ENCODE results near the gene KIF15.
A peak's percentile ranks its signal among the peaks of the same experiment; 100 is the strongest.
"Not testable (repeated sequence)": the region's sequence is repeated elsewhere in the genome, so short reads cannot be mapped to it uniquely, and the experiment has no call there.

The KIF15 gene

DNA sequence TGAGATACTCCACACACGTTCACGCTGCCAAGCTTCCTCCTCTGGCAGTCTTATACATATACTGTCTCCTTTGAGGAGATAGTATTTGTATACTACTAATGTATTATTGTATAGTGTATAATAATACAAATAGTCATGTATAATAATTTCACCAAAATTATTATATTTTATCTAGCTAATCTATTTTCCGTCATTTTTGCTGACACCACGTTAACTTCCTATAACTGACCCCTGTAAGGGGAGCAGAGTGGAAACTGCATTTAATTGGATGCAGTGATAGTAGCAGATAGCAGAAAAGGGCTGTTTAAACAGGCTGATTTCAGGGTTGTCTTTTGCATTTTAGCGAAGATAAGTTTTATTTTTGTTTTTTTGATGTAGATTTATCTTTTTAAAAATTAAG, 69.6 kb downstream of the KIF15 start:
- no peak for DNase-seq

DNA sequence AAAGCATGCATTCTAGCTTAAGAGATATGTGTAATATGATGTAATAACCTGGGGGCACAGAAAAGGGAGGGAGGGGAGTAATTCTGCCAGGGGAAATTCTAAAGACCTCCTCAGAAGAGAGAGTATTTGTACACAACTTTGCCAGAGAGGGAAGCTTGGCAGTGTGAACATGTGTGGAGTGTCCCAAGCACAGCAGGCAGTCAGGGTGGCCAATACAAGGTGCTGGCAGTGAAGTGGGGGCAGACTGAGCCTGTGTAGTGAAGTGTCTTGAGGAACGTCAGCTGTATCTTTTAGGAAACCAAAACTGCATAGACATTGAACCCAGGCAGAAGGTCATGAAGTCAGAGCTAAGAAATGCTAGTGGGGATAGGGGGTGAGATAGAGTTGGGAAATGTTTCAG, 70.4 kb downstream of the KIF15 start:
- DNase-seq, result no peak

DNA sequence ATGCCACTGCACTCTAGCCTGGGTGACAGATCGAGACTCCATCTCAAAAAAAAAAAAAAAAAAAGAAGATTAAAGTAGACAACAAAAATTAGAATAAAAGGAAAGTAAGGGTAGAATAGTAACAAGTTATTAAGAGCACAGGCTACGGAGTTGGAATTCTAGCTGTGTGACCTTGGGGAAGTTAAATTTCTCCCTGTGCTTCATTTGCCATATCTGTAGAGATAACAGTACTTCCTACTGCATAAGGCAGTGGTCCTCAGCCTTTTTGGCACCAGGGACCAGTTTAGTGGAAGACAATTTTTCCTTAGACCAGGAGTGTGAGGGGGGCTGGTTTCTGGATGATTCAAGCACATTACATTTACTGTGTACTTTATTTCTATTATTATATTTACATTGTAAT, 71.4 kb downstream of the KIF15 start:
- DNase-seq, result no peak

DNA sequence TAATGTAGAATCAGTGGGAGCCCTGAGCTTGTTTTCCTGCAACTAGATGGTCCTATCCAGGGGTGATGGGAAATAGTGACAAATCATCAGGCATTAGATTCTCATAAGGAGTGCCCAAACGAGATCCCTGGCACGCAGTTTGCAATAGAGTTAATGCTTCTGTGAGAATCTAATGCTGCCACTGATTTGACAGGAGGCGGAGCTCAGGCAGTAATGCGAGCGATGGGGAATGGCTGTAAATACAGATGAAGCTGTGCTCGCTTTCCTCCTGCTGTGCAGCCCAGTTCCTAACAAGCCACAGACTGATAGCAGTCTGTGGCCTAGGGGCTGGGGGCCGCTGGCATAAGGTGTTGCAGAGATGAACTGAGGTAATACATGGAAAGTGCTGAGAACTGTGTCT, 71.8 kb downstream of the KIF15 start:
- no peak for DNase-seq

DNA sequence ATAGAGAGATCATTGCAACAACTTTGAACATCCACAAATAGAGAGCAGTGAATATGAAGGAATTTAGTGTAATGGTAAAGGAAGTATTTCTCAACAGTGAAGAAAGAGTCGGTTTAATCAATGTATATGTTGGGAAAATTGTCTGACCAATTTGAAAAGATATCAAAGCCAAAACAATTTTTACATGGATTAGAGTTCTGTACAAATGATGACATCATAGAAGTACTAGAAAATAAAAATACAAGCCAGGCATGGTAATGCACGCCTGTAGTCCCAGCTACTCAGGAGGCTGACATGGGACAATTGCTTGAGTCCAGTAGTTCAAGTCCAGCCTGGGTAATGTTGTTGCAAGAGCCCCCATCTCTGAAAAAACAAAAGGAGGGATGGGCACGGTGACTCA, 74.1 kb downstream of the KIF15 start:
- no peak for DNase-seq

DNA sequence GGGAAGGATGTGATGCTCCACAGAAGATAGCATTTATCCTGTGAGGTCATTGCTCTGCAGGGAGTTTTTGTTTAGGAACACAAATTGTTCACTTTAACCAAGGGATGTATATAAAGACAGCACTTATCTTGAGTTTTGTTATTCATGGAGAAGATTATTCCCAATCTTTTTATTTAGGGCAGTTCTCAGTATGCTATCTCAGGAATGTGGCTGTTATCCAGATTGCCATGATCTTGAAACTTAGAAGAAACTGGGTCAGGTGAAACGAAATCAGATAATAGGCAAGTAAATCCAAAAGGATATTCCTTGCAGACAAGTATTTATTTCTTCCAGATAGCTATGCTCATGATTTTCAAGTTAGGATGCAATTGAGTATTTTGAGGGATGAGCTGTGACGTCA, 80.8 kb downstream of the KIF15 start:
- no peak for DNase-seq

DNA sequence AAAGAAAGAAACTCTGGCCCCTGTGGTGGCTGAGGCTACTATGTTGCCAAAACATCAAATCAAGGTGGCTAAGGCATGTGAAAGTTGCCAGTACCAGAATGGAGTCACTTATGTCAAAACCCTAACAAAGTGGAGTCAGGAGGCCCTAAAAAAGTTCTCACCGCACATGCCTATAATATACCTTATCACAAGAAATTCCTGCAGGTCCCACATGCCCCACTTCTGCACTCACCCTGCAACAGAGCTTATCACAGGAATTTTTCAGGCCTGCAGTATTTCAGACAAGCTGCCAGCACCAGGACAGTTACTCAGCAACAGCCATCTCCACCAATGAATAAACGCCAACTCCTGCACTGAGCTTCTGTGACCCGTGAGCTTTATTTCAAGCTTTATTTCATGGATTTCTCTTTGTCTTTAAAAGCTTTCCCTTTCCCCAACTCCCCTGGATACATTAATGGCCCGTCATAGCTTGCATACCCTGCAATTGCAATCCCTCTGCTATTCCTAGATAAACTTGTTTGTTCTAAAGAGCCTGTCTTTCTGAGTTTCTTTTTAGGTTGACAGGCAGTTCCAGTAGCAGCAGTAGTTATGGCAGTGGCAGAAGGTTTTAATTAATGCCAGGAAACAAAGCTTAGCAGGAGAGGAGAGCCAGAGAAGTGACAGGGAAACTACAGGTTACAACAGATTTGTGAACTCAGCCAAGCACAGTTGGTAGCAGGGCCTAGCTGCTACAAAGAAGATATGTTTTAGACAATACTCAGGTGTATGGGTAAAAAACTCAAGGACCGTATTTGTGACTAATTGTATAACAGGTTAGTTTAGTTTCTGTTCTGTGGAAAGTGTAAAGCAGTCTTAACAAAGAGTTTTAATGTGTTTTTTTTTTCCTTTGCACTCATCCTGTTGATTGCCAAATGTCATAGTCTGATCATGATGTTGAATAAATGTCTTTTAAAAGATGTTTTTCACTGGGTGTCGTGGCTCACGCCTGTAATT, 84.2 kb downstream of the KIF15 start:
- DNase-seq, result no peak

DNA sequence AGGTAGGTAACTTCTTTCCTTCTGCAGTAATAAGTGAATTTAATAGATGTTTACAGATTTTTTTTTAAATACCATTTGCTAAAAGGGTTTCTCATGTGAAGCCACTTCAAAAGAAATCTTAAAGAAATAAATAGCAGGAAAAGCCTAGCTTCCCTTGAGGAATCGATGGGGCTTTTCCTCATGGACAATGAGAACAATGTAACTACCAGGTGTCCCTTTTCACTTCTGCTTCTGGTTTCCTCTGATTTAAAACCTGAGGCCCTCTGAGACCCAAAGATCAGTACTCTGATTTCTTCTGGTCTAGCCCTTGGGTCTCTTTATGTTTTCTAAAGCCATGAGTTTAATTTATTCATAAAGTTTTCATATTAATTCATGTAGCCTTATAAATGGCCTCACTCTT, 87.0 kb downstream of the KIF15 start:
- no peak for DNase-seq

DNA sequence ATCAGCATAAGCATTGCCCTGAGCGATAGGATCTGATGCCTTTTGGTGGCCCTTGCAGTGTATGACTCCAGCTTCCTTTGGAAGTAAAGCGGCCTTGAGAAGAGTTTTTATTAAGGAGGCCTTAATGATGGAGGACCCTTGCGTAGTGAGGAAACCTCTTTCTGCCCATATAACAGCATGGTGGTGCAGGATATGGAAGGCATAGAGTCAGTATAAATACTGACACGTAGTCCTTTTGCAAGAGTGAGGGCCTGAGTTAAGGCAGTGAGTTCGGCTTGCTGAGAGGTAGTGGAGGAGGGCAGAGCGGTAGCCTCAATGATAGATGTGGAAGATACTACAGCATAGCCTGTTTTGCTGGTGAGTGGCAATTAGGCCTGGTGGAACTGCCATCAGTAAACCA, 95.1 kb downstream of the KIF15 start:
- not testable (repeated sequence) for DNase-seq

DNA sequence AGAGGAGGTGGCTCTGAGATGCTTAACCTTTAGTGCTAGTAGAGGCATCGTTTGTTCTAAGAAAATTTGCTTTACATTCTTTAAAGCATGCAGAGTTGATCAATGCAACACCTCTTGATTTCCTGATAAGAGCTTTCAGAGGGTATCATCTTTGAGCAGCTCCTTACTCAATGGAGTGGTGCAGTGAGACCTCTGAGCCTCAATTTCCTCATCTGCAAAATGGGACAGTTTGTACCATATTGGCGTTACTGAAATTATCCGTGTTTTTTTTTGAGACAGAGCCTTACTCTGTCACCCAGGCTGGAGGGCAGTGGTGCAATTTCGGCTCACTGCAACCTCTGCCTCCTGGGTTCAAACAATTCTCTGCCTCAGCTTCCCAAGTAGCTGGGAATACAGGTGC, 98.5 kb downstream of the KIF15 start:
- DNase-seq, result no peak

DNA sequence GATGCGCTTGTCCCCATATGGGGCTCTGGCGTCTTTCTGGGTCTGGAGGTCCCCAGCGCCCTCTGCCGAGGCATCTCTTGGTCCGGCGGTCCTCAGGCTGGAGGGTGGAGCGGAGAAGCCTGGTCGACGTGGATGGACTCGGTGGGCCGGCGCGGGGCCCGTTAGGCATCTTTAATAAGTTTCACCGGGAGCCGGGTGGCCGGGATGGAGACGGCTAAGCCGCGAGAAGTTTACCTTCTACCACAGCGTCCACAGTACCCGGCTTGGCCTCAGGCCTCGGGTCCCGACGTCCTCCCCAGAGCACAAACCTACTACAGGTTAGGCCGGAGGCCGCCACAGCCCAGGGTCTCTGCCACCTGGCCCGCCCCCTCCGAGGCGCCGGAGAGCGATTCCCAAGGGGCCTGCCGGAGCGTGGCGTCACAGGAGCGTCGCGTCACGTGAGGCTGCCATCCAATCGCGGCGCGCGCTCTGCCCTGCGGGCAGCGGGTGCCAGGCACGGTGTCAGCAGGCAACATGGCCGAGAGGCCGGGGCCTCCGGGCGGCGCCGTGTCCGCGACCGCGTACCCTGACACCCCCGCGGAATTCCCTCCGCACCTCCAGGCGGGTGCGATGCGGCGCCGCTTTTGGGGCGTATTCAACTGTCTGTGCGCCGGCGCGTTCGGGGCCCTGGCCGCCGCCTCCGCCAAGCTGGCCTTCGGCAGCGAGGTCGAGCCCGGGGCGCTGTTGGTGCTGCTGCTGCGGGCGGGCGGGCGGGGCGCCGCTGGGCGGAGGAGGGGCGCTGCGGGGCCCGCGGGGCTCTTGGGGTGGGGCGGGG, 100.0 kb downstream of the KIF15 start, which contains the start of gene TMEM42:
TMEM42 (plus strand) TSS at position 501 of the 814 bp plus-strand sequence; CDS start at position 514, 13 bp downstream.
- DNase-seq, result peak; percentile 35

DNA sequence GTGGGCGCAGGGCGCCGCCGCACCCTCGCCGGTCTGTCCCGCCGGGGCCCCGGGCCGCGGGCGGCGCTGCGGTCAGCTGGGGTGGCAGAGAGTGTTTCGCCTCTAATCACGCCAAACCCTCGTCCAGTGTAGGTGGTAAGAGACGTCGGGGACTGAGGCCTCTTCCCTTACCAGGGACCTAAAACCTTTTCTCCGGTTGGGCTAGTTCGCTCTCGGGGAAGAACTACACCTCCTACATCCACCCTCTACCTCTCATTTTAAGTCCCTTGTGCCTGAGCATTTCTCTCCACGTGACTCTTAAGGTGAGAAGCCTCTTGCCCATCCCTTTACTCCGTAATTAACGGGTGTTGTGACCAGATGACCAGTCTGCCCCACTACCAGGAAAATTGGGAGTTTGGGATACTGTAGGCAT, 100.6 kb downstream of the KIF15 start:
- peak; percentile 26 for DNase-seq

DNA sequence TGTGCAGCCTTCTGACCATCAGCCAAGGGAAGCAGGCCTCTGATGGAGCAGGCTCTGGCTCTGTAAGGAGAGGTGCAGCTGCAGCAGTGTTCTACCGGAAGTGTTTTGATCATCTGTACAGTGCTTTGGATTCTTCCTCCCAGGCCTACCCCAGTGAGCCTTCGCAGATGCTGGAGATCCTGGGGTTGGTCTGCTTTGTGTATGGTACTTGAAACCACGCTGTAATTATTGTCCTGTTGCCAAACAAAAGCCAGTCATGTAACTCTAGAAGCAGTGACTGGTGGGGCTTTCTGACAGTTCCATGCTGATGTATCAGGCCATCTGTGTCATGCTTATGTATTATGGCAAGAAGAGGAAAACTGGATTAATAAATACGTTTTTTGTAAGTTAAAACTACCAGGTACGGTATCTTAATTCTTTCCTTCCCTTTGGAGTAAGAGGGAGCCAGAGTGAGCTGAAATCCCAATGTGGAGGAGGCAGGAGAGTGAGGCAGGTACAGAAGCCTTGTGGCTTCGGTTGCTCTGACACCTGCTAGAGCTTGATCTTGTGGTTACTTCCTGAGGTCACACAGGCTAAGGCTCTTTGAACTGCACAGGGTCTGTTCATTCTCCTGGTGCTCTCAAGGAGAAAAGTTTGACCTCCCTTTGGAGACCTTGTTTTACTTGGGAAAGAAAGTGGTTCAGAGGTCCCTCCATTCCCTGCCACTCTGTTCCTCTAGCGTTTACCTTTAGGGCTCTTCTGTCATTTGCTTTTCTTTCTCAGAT, 103.9 kb downstream of the KIF15 start:
- DNase-seq, result peak; percentile 77

DNA sequence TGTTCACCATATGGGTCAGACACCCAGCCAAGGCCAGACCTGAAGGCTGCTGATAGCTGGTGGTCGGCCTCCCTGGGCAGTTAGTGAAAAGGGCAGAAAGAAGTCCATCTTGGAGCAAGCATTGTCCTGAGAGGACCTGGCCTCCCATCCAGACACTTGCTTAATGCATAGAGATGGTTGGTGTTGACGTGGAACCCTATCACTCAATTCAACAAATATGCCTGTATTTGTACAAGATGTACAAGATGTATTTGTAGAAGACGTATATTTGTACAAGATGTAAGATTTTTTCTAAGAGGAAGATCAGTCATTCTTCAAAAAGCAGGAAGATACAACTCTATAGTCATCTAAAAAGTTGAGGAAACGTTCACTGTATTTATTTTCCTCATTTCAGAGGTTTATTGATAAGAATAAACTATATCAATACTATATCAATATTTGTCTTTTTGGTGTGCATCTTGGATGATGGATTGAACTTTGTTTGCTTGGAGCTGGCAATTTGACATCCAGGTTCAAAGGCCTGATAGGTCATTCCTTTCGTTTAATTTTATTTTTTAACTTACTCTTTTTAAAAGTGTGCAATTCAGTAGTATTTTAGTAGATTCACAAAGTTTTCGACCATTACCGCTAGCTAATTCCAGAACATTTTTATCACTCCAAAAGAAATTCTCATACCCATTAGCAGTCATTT, 106.0 kb downstream of the KIF15 start:
- DNase-seq, result no peak

DNA sequence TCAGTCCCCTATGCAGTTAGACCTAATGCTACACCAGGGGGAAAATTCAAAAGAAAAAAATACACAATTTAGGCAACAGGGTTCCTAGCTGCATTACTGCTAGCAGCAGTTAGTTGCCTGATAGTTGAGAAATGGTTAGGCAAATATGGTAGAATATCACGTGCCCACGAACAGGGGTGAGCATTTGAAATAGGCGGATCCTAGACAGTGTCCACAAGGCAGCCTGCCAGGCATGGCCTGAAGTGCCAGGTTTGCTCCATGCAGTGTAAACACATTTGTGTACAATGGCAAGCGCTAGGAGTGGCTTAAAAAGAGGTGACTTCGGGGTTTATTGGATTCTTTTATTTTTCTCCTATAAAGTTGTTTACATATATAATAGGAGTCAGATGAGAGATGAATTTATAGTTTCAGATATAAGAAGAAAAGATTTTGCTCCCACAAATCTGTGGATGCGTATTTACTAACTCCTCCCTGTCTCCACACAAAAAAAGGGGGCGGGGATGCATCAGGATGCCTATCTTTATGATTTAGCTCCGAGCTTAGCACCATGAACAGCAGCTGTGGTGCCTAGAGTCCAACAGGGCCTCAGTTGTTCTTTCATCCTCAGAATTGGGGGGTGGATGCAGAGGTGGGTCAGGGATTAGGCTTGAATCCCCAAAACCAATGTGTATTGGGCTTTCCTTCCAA, 108.9 kb downstream of the KIF15 start:
- peak; percentile 86 for DNase-seq

DNA sequence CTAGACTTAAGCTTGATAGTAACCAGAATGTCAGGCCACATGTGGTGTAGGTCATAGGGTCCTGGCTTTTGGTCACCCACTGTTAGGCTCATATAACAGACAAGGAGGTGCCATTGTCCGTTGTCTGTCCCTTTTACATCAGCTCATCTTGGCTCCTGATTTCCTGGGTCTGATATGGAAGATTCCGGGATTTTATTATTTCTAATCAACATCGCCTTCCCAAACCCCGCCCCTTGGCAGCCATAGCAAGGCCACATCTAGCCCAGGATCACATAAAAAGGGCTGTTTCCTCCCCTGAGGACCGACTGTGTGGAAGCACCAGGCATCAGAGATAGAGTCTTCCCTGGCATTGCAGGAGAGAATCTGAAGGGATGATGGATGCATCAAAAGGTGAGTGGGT, 112.7 kb downstream of the KIF15 start, which contains the start of gene TGM4:
TGM4 (plus strand) TSS at position 301 of the 400 bp plus-strand sequence; CDS start at position 372, 71 bp downstream.
- no peak for DNase-seq

DNA sequence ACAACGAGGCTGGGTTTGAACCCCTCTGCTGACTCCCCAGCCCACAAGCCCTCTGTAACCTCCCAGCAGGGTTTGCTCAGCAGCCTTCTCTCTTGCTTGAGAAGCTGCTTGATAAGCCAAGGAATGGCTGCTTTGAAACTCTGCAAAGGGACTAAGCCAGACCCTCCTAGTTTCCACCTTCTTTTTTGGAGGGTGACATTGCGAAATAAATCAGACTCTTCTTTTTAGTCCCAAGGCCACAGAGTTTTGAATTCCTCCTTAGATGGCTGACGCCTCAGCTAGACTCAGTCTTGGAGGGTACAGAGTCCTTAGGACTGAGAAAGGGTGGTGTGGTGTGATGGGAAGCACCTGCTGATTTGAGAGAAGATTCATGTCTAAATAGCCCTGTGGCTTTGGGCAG, 114.0 kb downstream of the KIF15 start:
- no peak for DNase-seq

DNA sequence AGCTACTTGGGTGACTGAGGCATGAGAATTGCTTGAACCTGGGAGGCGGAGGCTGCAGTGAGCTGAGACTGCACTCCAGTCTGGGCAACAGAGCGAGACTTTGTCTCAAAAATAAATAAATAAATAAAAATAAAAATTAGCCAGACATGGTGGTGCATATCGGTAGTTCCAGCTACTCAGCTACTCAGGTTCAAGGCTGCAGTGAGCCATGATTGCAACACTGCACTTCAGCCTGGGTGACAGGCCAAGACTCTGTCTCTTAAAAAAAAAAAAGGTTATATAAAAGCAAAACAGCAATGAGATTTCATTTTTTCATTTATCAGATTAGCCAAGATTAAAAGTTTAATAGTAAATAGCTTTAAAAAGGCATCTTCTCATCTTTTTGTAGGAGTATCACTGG, 115.7 kb downstream of the KIF15 start:
- DNase-seq, result no peak

DNA sequence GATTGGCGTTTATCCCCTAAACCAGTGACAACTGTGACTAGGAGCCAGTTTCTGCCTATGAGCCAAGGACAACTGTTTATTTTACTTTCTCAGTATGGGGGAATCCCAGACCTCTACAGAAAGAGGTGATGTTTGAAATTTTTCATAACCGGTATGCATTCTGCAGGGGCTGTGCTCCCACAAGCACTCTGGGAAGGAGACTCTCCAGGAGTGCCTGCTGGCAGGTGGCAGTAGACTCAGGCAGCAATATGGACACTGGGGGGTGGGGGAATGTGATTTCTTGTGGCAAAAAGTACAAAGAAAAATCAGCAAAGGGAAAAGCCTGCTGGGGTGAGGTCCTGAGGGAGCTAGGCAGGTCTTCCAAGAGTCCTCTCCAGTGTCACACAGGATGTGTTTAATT, 118.7 kb downstream of the KIF15 start:
- DNase-seq, result peak; percentile 7

DNA sequence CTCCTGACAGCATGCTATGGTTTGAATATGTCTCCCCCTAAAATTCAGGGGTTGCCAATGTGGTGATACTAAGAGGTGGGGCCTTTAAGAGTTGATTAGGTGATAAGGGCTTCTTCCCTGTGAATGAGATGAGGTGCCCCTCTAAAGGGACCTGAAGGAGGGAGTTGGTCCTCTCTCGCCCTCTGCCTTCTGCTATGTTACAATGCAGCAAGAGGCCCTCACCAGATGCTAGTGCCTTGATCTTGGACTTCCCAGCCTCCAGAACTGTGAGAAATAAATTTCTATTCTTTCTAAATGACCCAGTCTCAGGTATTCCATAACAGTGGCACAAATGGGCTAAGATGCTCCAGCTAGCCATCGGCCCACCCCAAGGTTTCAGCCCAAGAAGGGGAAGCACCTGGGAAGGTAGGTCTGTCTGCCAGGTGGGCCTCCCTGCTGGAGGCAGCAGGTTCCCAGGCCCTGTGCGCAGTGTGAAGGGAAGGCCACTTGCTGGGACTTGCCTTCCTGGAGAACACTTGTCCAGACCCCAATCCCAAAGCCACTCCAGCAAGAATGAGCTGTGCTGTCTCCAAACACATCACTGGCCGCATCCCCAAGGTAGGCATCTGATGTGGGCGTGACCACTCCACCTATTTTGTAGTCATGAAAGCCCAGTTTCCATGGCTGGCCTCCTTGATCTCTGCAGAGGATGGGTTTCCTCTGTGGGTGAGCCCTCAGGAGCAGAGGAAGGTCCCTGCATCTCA, 121.8 kb downstream of the KIF15 start:
- DNase-seq, result no peak

DNA sequence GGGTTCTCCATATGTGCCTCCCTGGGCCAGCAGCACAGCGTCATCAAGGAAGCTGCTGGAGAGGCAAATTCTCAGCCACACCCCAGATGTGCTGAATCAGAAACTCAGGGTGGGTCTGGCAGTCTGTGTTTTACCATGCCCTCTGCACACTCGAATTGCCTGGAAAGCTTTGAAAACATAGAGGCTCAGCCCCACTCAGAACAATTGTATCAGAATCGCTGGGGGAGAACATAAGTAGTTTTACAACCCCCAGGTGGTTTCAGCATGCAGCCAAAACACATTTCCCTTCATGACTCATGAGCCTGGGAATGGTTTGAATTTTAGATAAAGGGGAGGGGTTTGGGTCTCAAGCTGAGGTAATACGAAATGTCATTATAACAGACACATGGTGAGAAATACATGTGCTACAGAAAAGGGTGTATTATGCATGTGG, 122.4 kb downstream of the KIF15 start:
- peak; percentile 79 for DNase-seq
